OCI-LY1 (cell line): ENCODE data around the gene GABBR2.

Source experiments
- EZH2 ChIP-seq: fragments of 200-600 bp; sonication (generic), shearing (Covaris generic); IDR thresholded peaks from 2 replicates; pipeline ENCODE4 v1.8.0; 2017; ENCODE audit warnings: borderline replicate concordance, mixed run types, mild to moderate bottlenecking, antibody characterized with exemption, low read length, moderate library complexity, mixed read lengths
- TF ChIP-seq, protein P1 (sequence below): fragments of 200-600 bp; sonication (generic), shearing (Covaris generic); IDR thresholded peaks from 2 replicates; pipeline ENCODE4 v1.5.1; 2017; ENCODE audit warnings: mild to moderate bottlenecking, antibody characterized with exemption, low read length, moderate library complexity, mixed read lengths

DNA sequence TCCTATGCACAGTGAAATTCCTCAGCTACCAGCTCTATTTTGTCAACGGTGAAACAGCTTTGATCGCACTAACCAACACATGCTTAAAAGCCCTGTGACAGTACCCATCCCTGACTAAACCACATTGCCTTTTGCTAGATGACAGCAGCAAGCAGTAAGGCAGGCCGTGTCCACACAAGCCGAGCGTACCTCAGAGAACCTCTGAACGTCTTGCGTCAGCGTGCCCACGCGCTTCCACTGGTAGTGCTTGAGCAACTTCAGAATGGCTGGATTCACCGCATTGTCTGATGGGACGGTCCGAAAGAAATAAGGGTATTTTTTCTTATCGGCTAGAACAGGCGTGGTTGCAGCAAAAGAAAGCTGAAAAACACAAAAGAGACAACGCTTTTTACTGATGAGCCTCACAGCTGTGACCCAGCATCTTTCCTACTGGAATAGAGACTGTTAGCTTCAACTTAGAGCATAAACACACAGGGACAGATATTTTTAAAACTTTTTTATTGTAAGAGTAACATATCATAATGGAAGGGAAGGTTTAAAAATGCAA, 167.0 kb downstream of the GABBR2 start:
- TF ChIP-seq EZH2 = no peak
- TF ChIP-seq, protein P1, sequence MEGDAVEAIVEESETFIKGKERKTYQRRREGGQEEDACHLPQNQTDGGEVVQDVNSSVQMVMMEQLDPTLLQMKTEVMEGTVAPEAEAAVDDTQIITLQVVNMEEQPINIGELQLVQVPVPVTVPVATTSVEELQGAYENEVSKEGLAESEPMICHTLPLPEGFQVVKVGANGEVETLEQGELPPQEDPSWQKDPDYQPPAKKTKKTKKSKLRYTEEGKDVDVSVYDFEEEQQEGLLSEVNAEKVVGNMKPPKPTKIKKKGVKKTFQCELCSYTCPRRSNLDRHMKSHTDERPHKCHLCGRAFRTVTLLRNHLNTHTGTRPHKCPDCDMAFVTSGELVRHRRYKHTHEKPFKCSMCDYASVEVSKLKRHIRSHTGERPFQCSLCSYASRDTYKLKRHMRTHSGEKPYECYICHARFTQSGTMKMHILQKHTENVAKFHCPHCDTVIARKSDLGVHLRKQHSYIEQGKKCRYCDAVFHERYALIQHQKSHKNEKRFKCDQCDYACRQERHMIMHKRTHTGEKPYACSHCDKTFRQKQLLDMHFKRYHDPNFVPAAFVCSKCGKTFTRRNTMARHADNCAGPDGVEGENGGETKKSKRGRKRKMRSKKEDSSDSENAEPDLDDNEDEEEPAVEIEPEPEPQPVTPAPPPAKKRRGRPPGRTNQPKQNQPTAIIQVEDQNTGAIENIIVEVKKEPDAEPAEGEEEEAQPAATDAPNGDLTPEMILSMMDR = no peak
